Activated CD4-positive, alpha-beta T cell treated with anti-CD3 and anti-CD28 coated beads, Interleukin-2, amount 10 ng/mL, durations not matched to agents 24 days and 14 days (primary cell): ENCODE data around the gene LCN10. TPM values are rescaled to one million over a fixed set of nuclear protein-coding genes. Genes with fewer than 3 reads are reported as not detected.

Experiments
- DNase-seq: peaks from one replicate; pipeline ENCODE4 v3.0.0; 2022
- H3K27ac Mint-ChIP-seq: one replicate; pipeline ENCODE4 v1.8.0; 2022; ENCODE audit warnings: mild to moderate bottlenecking, mixed read lengths
- H3K27me3 Mint-ChIP-seq: one replicate; pipeline ENCODE4 v1.8.0; 2022; ENCODE audit warnings: mixed read lengths
- H3K36me3 Mint-ChIP-seq: one replicate; pipeline ENCODE4 v1.8.0; 2022; ENCODE audit warnings: low read depth, mild to moderate bottlenecking, mixed read lengths
- H3K4me1 Mint-ChIP-seq: one replicate; pipeline ENCODE4 v1.8.0; 2021; ENCODE audit warnings: mixed read lengths
- H3K4me3 Mint-ChIP-seq: one replicate; pipeline ENCODE4 v1.8.0; 2022; ENCODE audit warnings: mild to moderate bottlenecking, moderate library complexity, mixed read lengths
- H3K9me3 Mint-ChIP-seq: one replicate; pipeline ENCODE4 v1.8.0; 2021; ENCODE audit warnings: mixed read lengths
- intact Hi-C: fragments of 100-400 bp; cut with micrococcal nuclease; formaldehyde crosslinking; loops from one replicate; pipeline ENCODE4 v1.15.1; 2023
- total RNA-seq: library from RNA; stranded (reverse); gene quantifications from 2 replicates; pipeline ENCODE4 v1.2.3, GENCODE V29; 2022

The LCN10 gene
- total RNA-seq, 1 donor from 2014 or later, result 1.7 TPM

DNA sequence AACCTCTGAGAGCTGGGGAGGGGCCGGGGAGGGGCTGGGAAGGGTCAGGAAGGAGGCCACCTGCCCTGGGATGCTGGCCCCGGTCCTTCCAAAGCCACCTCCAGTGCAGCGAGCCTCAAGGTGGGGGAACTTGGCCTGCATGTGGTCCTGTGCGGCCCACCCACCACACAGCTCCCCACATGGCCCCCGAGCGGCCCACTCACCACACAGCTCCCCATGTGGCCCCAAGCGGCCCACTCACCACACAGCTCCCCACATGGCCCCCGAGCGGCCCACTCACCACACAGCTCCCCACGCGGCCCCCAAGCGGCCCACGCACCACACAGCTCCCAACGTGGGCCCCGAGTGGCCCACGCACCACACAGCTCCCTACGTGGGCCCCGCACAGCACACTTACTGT, 2.0 kb upstream of the LCN10 start:
- H3K27ac Mint-ChIP-seq, result no peak overlapping the region
- no peak overlapping the region for H3K4me3 Mint-ChIP-seq
- intact Hi-C loops, result no loop called here
- no peak for DNase-seq
- H3K27me3 Mint-ChIP-seq, result peaks cover 4% of the 10 kb centered on the region
- no peaks in the 10 kb centered on the region for H3K9me3 Mint-ChIP-seq
- peaks cover 5% of the 10 kb centered on the region for H3K4me1 Mint-ChIP-seq
- H3K36me3 Mint-ChIP-seq, result no peaks in the 10 kb centered on the region

DNA sequence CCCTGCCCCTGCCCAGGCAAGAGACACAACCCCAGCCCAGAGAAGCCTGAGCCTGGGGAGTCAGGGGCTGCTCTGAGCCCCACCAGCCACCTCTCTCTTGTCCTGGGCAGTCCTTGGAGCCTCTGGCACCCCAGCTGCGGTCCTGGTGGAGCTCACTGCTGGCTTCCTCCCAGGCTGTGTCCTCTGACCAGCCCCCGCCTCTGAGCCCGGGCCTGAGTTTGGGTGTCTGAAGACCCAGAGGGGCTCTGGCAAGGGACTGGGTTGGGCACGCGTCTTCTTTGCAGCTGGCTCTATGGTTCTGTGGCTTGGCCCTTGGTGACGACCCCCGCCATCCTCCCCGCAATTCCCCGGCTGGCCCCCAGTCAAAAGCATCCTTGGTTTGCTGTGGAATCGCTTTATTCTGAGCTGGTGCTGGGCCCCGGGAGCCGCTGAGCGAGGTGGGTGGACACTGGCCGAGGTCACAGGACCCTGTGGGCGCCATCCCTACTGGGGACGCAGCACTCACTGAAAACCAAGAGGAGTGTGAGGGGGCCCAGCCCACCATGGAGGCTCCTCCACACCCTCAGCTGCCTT, 985 bp upstream of the LCN10 start:
- no peak for DNase-seq
- H3K9me3 Mint-ChIP-seq, result no peaks in the 10 kb centered on the region
- no peaks in the 10 kb centered on the region for H3K36me3 Mint-ChIP-seq
- peaks cover 5% of the 10 kb centered on the region for H3K4me1 Mint-ChIP-seq
- peaks cover 4% of the 10 kb centered on the region for H3K27me3 Mint-ChIP-seq
- intact Hi-C loops, result no loop called here
- H3K4me3 Mint-ChIP-seq, result no peak overlapping the region
- H3K27ac Mint-ChIP-seq, result no peak overlapping the region

DNA sequence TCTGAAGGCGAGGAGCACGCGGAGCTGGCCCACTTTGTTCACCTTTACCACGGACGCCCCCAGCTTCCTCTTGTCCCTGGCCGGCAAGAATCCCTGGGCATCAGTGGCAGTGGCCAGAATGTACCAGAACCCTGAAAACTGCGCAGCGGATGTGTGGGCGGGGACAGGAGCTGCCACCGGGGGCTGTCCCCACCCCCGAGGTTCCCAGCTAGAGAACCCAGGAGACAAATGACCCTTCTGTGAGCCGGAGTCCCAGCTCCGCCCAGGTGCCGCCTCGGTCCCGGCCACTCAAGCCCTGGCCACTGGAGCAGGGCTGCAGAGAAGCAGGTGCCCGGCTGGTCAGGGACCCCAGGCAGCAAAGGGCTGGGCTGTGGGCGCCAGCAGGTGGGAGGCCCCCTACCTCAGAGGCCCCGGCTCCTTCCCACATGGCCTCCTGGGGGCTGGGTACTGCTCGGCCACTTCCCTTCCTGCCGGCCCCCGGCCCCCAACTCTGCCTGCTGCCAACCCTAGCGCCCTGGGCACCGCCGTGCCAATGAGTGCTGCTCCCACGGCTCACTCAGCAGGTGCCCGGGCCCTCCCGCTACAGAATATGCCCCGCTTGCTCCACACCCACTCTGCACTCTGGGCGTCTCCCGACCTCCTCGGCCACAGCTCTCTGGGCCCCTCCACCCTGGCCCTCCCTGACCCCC, 713 bp downstream of the LCN10 start:
- Mint-ChIP-seq H3K4me3 (peak overlapping the region; percentile 60), H3K4me1 (peaks cover 5% of the 10 kb centered on the region), H3K27ac (no peak overlapping the region), H3K9me3 (no peaks in the 10 kb centered on the region), H3K36me3 (no peaks in the 10 kb centered on the region), H3K27me3 (peaks cover 7% of the 10 kb centered on the region)
- DNase-seq, result peak; percentile 73
- intact Hi-C loops, result no loop called here

DNA sequence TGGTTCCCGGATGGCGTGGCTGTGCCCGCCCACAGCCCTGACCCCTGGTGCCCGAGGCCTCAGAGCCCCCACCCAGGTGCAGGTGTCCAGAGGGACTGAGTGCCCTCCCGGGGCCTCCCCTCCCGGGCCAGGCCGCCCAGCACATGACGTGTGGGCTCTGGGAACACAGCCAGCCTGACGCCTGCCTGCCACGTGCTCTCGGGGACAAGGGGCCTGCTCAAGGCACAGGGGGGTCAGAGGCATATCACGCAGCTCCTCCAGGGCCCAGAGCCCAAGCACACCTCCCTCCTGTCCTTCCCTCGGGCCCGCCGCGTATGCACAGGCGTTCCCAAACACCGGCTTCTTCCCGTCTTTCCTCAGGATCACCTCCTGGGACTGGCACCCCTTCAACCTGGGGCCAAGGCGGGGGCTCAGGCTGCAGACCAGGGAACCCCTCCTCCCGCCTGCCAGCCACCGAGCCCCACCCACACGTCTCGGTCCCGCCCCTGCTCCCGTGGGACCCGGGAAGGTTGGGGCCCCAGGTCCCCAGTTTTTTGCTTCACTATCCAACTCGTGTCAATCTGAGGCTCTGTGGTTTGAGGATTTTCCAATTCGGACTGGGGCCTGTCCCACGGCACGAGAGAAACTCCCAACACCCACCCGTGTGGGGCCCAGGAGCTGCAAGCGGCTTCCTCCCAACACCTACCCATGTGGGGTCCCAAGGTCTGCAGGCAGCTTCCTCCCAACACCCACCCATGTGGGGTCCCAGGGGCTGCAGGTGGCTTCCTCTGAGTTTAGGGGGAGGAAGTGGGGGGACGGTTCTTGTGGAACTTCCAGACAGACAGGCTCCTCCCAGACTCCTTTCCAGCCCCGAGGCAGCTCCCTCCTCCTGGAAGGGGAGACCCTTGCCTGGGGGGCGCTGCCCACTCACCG, 1.5 kb downstream of the LCN10 start:
- no peaks in the 10 kb centered on the region for H3K36me3 Mint-ChIP-seq
- H3K27ac Mint-ChIP-seq, result peak overlapping the region; percentile 34
- no peak for DNase-seq
- intact Hi-C loops, result no loop called here
- peak overlapping the region; percentile 60 for H3K4me3 Mint-ChIP-seq
- no peaks in the 10 kb centered on the region for H3K9me3 Mint-ChIP-seq
- peaks cover 7% of the 10 kb centered on the region for H3K27me3 Mint-ChIP-seq
- H3K4me1 Mint-ChIP-seq, result peaks cover 5% of the 10 kb centered on the region

DNA sequence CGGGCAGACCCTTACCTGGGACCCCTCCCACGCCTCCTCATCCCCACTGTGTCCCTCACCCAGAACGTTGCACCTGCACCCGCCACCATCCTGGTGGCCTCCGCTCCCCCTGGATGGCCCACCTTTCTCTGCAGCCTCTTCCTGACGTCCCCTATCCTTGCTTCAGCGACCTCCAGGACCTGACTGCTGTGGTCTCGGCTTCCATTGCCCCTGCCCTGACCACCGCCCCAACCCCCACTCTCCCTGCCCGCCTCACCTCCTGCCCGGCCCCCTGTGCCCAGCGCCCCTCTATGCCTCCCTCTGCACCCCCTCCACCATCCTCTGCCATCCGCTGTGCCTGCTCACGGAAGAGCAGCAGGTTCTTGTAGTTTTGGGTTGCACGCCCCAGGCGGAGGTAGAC, 2.2 kb downstream of the LCN10 start:
- peaks cover 7% of the 10 kb centered on the region for H3K27me3 Mint-ChIP-seq
- intact Hi-C loops, result no loop called here

DNA sequence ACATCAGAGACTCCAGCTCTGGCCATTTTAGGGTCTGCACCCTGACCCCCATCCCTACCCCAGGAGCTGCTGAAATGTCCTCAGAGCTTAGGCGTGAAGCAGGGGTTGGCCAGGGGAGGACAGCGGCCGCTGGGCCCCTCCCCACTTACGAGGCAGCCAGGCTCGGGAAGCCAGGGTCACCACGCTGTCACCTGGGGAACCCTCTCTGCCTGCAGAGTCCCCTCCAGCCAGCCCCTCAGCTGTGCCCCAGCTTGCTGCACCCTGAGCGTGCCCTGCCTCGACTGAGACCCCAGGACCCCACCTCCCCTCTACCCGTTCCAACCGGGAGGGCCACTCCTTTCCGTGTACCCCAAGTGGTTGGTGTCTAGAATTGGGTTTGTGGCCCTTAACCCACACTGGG, 2.7 kb downstream of the LCN10 start:
- no peak overlapping the region for H3K4me3 Mint-ChIP-seq
- H3K27me3 Mint-ChIP-seq, result peaks cover 7% of the 10 kb centered on the region
- intact Hi-C loops, result no loop called here
- no peak overlapping the region for H3K27ac Mint-ChIP-seq
- peaks cover 5% of the 10 kb centered on the region for H3K4me1 Mint-ChIP-seq
- no peaks in the 10 kb centered on the region for H3K9me3 Mint-ChIP-seq
- DNase-seq, result no peak
- no peaks in the 10 kb centered on the region for H3K36me3 Mint-ChIP-seq

More for the DNA sequence above, 2.2 kb downstream of the LCN10 start:
- Mint-ChIP-seq H3K9me3 (no peaks in the 10 kb centered on the region), H3K4me3 (no peak overlapping the region), H3K36me3 (no peaks in the 10 kb centered on the region), H3K27ac (no peak overlapping the region), H3K4me1 (peaks cover 5% of the 10 kb centered on the region)
- no peak for DNase-seq

DNA sequence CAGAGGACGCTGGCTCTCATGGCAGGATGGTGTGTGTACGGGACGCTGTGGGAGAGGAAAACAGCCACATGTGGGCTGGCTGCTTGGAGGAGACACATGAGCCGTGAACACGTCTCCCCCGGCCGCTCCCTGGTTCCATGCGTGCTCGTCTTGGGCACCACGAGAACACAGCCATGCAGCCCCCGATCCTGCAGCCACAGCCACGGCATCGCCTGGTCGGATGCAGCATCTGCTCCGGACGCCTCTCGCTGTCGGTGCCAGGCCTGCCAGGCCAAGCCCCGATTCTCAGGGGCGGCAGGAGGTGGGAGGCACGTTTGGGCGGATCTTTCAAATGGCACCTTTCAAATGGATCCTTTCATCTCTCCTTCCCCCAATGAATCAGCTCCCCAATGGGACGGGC, 3.2 kb downstream of the LCN10 start:
- no peak overlapping the region for H3K27ac Mint-ChIP-seq

DNA sequence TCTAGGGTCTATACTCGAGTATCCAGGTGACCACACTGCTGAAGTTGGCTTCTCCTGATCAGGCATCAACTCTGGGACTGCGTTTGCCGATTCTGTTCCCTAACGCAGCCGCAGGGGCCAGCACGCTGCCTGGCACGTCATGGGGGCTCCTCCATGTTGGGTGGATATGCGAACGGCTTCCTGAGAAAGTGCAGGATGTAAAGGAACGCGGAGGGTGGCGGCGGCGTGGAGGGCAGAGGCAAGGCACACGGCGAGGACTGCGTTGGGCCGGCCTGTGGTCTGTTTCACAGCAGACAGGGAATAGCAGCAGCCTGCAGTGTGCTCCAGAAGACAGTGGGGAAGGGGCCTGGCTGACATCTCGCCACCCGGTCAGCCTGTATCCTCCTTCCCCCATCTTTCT, 3.8 kb downstream of the LCN10 start:
- H3K4me3 Mint-ChIP-seq, result no peak overlapping the region
- no peaks in the 10 kb centered on the region for H3K36me3 Mint-ChIP-seq
- no peaks in the 10 kb centered on the region for H3K9me3 Mint-ChIP-seq
- intact Hi-C loops, result no loop called here
- no peak for DNase-seq
- peaks cover 5% of the 10 kb centered on the region for H3K4me1 Mint-ChIP-seq
- peaks cover 7% of the 10 kb centered on the region for H3K27me3 Mint-ChIP-seq
- H3K27ac Mint-ChIP-seq, result no peak overlapping the region

More for the DNA sequence above, 3.2 kb downstream of the LCN10 start:
- peaks cover 7% of the 10 kb centered on the region for H3K27me3 Mint-ChIP-seq
- intact Hi-C loops, result no loop called here
- no peak for DNase-seq
- H3K36me3 Mint-ChIP-seq, result no peaks in the 10 kb centered on the region
- no peak overlapping the region for H3K4me3 Mint-ChIP-seq
- peaks cover 5% of the 10 kb centered on the region for H3K4me1 Mint-ChIP-seq
- no peaks in the 10 kb centered on the region for H3K9me3 Mint-ChIP-seq

DNA sequence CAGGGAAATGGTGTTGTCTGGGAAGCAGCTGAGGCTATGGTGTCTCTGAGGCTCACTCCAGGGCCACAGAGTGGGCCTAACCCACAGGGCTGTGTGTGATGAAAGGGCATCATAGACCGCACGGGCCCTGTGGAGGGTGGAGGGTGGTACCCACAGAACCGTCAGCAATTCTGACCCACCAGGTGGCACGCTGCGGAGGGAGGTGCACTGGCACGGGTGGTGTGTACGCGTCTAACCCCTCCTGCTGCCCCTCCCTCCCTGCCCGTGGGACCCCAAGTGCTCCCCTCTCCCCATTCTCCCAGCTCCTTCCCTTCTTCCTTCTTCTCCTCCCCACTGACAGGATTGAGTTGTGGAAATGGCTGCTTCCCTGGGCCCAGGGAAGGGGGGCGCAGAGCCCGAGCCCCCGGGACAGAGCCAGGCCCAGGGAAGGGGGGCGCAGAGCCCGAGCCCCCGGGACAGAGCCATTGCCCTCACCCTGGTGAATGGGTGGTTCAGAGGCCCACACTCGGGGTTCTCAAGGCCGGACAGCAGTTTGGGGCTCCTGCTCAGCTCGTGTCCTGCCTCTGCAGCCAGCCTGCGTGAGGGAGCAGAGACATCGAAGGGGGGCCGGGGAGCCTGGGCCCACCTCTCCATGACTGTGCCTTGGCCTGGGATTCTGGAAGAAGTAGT, 6.8 kb downstream of the LCN10 start:
- H3K27me3 Mint-ChIP-seq, result peaks cover 3% of the 10 kb centered on the region
- H3K9me3 Mint-ChIP-seq, result no peaks in the 10 kb centered on the region
- peaks cover 8% of the 10 kb centered on the region for H3K4me1 Mint-ChIP-seq
- H3K4me3 Mint-ChIP-seq, result no peak overlapping the region
- no peaks in the 10 kb centered on the region for H3K36me3 Mint-ChIP-seq
- no peak for DNase-seq
- H3K27ac Mint-ChIP-seq, result no peak overlapping the region
- intact Hi-C loops, result no loop called here

DNA sequence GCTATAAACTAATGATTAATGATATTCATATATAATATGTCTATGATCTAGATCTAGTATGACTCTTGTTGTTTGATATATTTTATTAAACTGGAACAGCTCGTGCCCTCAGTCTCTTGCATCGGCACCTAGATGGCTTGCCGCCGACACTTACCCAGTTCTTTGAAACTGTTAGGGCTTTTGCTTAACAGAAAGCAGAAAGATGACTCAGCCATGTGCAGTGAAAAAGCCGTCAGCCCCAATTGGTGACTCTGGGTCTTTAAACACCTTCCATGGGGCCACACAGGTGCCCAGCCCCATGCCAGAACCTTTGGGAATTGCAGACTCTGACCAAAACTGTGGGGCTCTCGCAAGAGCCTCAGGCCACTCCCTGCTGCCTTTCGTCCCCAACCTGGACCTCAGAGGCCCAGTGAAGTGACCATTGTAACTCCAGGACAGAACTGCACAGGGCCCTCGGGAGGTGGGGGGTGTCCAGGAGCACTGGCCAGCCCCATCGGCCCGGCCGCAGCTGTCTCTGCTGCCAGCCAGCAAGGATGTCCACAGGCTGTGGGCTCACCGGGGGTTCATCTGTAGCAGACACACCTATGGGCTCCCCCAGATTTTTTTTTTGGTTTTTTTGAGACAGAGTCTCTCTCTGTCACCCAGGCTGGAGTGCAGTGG, 7.8 kb downstream of the LCN10 start:
- H3K27me3 Mint-ChIP-seq, result peaks cover 3% of the 10 kb centered on the region
- peaks cover 8% of the 10 kb centered on the region for H3K4me1 Mint-ChIP-seq
- H3K4me3 Mint-ChIP-seq, result no peak overlapping the region
- intact Hi-C loops, result no loop called here
- H3K36me3 Mint-ChIP-seq, result no peaks in the 10 kb centered on the region
- H3K27ac Mint-ChIP-seq, result no peak overlapping the region
- no peak for DNase-seq
- H3K9me3 Mint-ChIP-seq, result no peaks in the 10 kb centered on the region

DNA sequence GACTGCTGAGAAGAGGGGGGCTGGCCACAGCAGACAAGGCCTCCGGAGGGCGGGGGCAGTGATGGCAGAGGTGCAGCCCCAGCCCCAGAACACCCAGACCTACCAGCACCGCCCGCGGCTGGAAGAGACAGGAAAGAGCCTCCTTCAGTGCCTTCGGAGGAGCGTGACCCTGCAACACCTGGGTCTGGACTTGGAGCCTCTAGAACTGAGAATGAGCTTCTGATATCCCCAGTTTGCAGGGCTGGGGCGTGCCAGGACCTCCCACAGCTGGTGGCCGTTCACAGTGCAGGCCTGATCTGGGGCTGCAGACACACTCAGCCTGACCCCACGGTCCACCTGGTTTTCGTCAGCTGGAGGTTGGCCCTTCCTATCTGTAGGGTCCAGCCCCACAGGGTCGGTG, 9.1 kb downstream of the LCN10 start:
- Mint-ChIP-seq H3K27me3 (peaks cover 5% of the 10 kb centered on the region), H3K36me3 (no peaks in the 10 kb centered on the region), H3K4me3 (no peak overlapping the region), H3K9me3 (no peaks in the 10 kb centered on the region), H3K27ac (no peak overlapping the region), H3K4me1 (peaks cover 8% of the 10 kb centered on the region)
- DNase-seq, result no peak
- intact Hi-C loops, result no loop called here

DNA sequence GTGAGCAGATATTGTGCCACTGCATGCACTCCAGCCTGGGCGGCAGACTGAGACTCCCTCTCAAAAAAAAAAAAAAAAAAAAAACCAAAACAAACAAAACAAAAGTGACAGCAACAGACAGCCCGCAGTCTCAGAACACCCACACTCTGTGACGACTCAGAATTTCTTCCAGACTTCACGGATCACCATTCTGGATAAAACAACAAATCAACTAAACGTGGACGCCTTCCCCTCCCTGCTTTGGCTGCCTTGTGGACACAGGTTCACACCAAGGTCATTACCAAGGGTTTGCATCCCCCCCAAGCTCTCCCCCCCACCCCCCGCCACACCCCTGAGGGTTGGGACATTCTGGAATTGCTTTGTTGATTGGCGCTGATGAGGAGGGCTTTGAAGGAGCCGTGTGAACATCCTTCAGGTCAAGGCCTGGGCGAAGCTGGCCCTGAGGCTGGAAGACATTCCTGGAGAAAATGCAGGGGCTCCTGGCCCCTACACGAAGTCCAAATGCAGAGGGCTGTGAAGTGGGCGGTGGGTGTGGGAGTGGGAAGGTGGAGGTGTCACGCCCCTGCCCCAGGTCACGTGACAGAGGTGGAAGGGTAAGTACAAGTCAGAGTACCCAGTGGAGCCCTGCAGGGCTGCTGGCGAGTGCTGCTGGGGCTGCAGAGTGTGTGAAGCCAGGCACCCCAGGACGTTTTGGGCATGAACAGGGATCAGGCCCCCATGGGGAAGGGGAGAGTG, 10.1 kb downstream of the LCN10 start:
- intact Hi-C loops, result no loop called here
- Mint-ChIP-seq H3K27me3 (peaks cover 2% of the 10 kb centered on the region), H3K27ac (no peak overlapping the region), H3K4me3 (no peak overlapping the region), H3K36me3 (peaks cover under 1% of the 10 kb centered on the region), H3K4me1 (peaks cover 8% of the 10 kb centered on the region), H3K9me3 (no peaks in the 10 kb centered on the region)
- DNase-seq, result no peak

DNA sequence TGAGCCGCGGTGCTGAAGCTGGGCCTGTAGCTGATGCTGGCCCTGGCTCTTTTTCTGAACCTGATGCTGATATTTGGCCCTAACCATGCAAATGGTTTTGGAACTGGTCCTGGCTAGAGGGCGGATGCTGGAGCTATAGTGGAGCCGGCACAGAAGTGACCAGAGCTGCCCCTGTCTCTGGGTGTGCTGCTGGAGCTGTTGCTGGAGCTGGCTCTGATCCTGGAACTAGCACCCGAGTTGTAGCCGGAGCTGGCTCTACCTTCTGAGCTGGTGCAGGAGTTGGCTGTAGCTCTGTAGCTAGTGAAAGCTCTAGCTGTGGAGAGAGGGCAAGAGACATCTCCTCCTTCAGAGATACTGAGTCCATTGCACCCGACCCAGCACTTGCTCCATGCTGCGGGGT, 12.8 kb downstream of the LCN10 start:
- Mint-ChIP-seq H3K27me3 (peaks cover 3% of the 10 kb centered on the region), H3K9me3 (no peaks in the 10 kb centered on the region), H3K4me1 (peaks cover 16% of the 10 kb centered on the region), H3K27ac (no peak overlapping the region), H3K36me3 (peaks cover 24% of the 10 kb centered on the region), H3K4me3 (peak overlapping the region; percentile 68)
- DNase-seq, result no peak
- intact Hi-C loops, result no loop called here
